Posterior cingulate gyrus (tissue), 11 donors: Measurements from ENCODE around the gene IL16.
A peak's percentile ranks its signal among the peaks of the same experiment; 100 is the strongest.

Source experiments
- DNase-seq, 10 donors: peaks; one replicate each; pipeline versions ENCODE4 v3.0.0 to v3.0.0-alpha.2; 2020 to 2021; ENCODE audit warnings: mixed read lengths in 3 of 10
- intact Hi-C: fragments of 100-400 bp; cut with DNase I; formaldehyde crosslinking; loops from one replicate; pipeline ENCODE4 v1.15.1; 2023

Gene IL16

DNA sequence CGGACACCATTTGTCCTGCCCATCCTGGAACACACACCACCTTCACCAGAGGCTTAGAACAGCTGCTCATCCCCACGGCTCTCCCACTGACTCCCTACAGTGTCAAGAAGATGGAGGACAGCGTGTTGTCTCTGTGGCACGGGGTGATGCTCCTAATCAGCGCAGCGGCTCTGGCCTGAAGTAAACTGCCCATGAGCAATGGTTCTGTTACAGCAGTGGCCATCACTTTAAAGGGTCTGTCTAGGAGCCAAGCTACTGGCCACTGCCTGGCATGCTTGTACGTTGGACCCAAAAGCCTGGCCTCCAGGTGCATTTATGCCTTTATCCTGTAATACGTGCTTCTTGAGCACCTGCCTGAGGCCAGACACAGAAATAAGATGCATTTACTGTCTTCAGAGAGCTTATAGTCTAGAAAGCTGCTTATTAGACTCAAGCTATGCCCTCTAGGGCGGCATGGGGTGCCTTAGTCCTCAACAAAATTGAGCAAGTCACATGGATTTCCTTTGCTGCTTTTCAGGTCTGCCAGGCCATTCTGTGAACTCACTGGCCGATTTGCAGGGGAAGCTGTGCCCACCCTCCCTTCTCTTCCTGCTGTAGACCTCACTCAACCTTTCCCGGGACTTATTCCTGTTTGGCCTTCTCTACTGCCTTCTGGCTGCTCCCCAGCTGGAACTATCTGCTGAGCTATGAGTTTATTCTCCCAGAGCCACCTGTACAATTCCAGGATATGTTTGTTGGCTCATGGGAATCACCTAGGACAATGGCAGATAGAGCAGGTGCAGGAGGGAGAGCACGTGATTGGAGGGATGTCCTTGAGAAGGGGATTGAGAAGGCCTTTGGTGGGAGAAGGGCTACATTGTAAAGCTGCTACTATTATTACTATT is 75.3 kb downstream of the IL16 start:
- DNase-seq: no peak
- intact Hi-C loops: loop anchor here (5.0 kb wide), 1 partner anchor 925 kb away; no protein-coding TSS in a partner anchor

DNA sequence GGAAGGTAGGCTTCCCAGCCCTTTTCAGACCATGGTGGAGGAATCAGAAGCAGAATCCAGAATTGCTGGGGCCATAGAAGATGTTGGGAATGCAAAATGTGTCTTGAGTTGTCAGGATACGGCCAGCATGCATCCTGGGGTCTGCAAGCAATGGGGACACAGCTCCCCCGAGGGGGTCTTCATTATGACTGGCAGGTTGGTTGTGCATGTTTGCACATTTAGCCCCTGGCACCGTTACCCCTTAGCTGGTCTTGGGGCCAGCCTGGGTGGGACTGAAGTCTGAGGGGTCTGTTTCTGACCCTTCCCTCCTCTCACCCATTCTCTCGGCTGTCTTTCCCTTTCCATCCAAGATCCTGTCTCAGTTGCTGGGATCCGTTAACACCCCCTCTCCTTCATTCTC is 76.5 kb downstream of the IL16 start:
- intact Hi-C loops: loop anchor here (5.0 kb wide), 1 partner anchor 924 kb away; no protein-coding TSS in a partner anchor

DNA sequence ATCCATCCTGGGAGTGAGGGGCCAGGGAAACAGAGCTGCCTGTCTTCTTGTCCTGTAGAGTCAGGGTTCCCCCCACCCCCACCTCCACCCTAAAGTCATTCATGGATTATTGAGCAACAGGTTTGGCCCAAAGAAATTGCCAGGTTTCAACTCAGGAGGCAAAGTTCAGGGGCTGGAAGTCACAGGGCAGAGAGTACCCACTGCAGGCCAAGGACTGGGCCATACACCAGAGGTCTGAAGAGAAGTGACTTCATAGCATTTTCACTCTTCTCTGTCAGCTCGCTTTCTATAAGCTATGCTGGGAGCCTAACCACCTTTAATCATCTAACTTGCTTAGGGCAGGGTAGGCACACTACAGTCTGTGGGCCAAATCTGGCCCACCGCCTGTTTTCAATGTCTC is 77.2 kb downstream of the IL16 start:
- intact Hi-C loops: loop anchor here (2.0 to 5.0 kb wide), 2 partner anchors 63 to 923 kb away; no protein-coding TSS in a partner anchor
- DNase-seq: peak in 1 of 10 donors; percentile 37

More for the DNA sequence above, 76.5 kb downstream of the IL16 start:
- no peak for DNase-seq

- intact Hi-C loops: loop anchor here (2.0 to 5.0 kb wide), 2 partner anchors 63 to 923 kb away; no protein-coding TSS in a partner anchor
- no peak for DNase-seq
Observed at GRCh38 chr15:81274255-81274654, 77.6 kb downstream of the IL16 start.

- peak; percentile 52 to 97 (median 82) for DNase-seq
- intact Hi-C loops: loop anchor here (1.0 to 5.0 kb wide), 3 partner anchors 62 to 922 kb away; no protein-coding TSS in a partner anchor
Observed at GRCh38 chr15:81274931-81275707, 78.4 kb downstream of the IL16 start.

DNA sequence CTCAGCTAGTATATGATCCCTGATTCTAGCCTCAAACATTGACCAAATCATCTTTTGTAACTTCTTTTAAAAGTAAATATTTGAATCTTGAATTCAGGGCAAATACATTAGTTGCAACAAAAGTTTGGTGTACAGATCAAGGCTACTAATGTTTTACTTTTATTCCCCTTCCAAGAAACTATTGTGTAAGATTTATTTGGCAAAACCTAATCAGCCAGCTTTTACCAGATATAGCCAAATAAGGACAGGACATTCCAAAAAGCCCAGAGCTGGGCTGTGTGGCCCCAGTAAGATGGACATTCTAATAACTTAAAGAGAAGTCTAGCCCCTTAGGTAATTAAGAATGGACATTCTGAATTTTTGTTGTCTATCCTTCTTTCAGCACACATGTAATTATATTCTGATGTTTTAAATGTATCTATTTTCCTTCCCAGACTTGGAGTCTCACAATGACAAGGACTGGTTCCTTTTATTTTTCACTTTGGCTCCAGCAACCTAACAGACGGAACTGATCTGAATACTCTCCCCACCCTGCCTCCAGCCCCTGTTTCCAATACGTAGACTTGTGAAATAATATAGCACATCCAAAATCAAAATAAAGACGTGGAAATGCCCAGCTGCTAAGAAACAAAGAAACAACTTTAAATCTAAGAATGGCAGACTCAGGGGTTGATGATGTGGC is 79.2 kb downstream of the IL16 start:
- DNase-seq: no peak
- intact Hi-C loops: loop anchor here (1.0 to 2.0 kb wide), 2 partner anchors 61 to 124 kb away; no protein-coding TSS in a partner anchor

GRCh38 chr15:81276967-81277366 is 80.3 kb downstream of the IL16 start:
- DNase-seq: no peak
- intact Hi-C loops: no loop called here

- intact Hi-C loops: no loop called here
- no peak for DNase-seq
Observed at GRCh38 chr15:81277851-81278250, 81.2 kb downstream of the IL16 start.

GRCh38 chr15:81278306-81279029 is 81.8 kb downstream of the IL16 start:
- intact Hi-C loops: no loop called here
- DNase-seq: no peak

GRCh38 chr15:81279621-81280485 is 83.2 kb downstream of the IL16 start:
- intact Hi-C loops: no loop called here
- DNase-seq: peak in 1 of 10 donors; percentile 71

DNA sequence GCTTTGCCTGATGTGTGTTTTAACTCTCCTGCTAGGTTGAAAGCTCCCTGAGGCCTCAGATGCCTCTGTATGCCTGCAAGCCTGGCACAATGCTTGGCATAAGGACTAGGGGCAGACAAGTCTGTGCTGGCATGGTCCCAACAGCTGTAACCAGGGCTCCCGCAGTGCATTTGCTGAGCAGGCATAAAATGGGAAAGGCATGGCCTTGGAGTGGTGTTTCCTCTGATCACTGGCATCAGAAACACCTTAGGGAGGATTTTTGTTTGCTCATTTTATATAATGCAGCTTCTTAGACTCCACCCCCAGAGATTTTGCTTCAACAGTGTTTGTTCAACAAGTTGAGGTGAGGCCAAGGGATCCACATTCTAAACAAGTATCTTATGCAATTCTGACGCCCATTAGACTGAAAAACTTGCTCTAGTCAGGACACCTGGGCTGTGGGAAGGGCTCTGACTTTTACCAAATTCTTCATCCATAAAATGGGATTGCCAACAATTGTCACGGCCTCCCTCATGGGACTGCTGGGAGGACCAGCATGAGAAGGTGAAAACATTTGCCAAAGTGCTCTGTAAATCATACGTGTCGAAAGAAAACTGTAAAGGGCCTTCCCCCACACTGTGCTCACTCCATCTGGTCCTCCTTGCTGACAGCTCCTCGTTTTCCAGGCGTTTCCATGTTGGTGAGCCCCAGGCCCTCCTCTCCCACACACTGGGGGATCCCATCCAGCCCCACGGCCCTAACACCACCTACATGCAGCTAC is 84.2 kb downstream of the IL16 start:
- peak in 1 of 10 donors; percentile 40 for DNase-seq
- intact Hi-C loops: no loop called here

GRCh38 chr15:81281456-81281735 is 84.7 kb downstream of the IL16 start:
- DNase-seq: peak in 1 of 10 donors; percentile 67
- intact Hi-C loops: no loop called here

DNA sequence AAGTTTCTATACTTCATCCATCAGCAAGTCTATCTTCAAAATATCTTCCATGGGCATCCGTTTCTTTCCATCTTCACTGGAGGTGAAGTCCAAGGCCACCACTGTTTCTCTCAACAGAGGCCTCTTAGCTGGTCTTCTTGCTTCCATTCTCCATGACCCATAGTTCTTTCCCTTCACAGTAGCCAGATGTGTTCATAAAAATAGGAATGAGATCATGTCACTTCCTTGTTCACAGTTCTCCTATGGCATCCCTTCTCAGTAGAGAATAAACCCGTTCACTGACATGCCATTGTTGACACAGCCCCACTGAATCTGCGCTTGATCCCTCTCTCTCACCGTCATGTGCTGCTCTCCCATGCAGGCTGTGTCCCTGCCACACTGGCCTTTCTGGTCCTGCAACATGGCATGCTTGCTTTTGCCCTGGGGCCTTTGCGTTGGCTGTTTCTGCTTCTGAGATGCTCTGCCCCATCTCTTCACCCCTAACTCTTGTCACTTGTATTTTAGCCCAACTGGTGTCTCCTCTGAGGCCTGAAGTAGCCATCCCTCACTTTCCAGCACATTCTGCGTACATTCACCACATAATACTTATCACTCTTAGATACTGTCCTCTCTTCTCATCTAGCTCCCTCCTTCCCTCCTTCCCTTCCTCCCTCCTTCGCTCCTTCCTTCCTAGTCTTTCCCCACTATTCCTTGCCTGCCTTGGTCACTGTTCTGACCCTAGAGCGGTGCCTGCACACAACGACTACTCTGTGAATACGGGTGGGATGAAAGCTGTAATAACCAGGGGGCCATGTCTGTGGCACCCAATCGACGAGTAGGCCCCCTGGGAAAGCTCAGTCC is 85.3 kb downstream of the IL16 start:
- intact Hi-C loops: no loop called here
- peak in 1 of 10 donors; percentile 79 for DNase-seq

DNA sequence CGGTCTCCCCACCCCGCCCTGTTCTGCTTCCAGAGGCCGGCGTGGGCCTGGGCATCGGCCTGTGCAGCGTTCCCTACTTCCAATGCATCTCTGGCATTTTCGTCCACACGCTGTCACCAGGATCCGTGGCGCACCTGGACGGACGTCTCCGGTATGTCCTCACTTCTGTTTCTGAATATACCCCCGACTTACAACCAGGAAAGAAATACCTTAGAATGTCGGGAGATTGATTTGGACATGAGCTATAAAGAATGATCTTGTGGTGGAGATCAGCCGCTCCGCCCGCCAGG is 85.9 kb downstream of the IL16 start:
- DNase-seq: peak in 1 of 10 donors; percentile 56
- intact Hi-C loops: no loop called here

DNA sequence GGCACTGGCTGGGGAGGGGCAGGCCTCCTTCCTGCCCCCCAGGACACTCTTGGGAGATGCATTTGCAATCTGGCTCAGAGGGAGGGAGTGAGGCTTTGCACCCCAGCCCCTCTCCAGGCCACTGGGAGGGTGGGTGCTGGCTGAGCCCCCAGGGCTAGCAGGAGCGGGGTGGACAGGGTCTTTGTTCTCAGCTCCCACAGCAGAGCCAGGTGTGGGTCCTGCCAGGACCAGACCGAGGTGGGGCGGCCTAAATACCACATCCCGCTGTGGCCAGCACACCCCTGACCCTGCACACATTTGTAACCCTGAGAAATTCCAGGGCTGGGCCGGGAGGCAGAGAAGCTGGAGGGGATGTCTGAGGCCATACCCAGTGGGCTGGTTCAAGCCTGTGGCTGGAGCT is 86.2 kb downstream of the IL16 start:
- intact Hi-C loops: no loop called here
- DNase-seq: peak in 1 of 10 donors; percentile 70

- DNase-seq: peak in 1 of 10 donors; percentile 30
- intact Hi-C loops: no loop called here
Observed at GRCh38 chr15:81284256-81285031, 87.8 kb downstream of the IL16 start.

DNA sequence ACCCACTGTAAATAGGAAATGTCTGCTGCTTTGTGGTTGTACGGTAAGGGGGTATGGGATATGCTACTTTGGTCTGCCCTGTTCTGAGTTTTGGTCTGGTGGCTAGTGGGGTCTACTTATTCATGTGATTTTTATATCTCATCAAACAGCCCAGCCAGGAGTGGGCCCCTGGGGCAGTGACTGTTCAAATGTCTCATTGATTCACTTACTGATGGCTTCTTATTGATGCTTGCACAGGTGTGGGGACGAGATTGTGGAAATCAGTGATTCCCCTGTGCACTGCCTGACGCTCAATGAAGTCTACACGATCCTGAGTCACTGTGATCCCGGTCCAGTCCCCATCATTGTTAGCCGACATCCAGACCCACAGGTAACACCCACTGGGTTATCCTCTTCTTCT is 88.8 kb downstream of the IL16 start:
- intact Hi-C loops: no loop called here
- peak in 1 of 10 donors; percentile 67 for DNase-seq
